DND-41 (cell line): ENCODE measurements around the gene MEOX1.

ENCODE experiments used
- ATAC-seq: fragments of 200-7000 bp; cut with Tn5 transposase; 3 replicates; pipeline ENCODE4 v1.9.1; 2021; ENCODE audit warnings: low read depth; ENCODE audit not compliant: insufficient read depth
- DNase-seq: peaks from one replicate; pipeline ENCODE4 v3.0.0-alpha.2; 2020
- H2AFZ ChIP-seq: 2 replicates; pipeline ENCODE4 v1.6.0; 2012; ENCODE audit warnings: low read depth, low read length
- H3K27ac ChIP-seq: 2 replicates; pipeline ENCODE4 v1.5.1; 2012; ENCODE audit warnings: low read length, inconsistent platforms
- H3K27me3 ChIP-seq: fragments of 200-600 bp; sonication (generic); 2 replicates; pipeline ENCODE4 v1.6.0; 2012; ENCODE audit warnings: low read length, mild to moderate bottlenecking, inconsistent platforms; ENCODE audit not compliant: insufficient read depth, poor library complexity
- H3K36me3 ChIP-seq: 2 replicates; pipeline ENCODE4 v1.5.1; 2012; ENCODE audit warnings: low read length, inconsistent platforms; ENCODE audit not compliant: insufficient read depth
- H3K4me1 ChIP-seq: 2 replicates; pipeline ENCODE4 v1.5.1; 2012; ENCODE audit warnings: mild to moderate bottlenecking, low read length; ENCODE audit not compliant: insufficient read depth
- H3K4me2 ChIP-seq: 2 replicates; pipeline ENCODE4 v1.6.0; 2012; ENCODE audit warnings: mild to moderate bottlenecking, moderate library complexity, low read length, inconsistent platforms; ENCODE audit not compliant: insufficient read depth
- H3K4me3 ChIP-seq, 2 experiments: fragments of 200-600 bp in 1 of 2; shearing (Covaris generic) in 1 of 2; 2 replicates each; pipeline ENCODE4 v1.5.1; 2012 to 2016; ENCODE audit warnings: inconsistent platforms in 2 of 2, low read length in 2 of 2, mild to moderate bottlenecking in 2 of 2, low read depth in 1 of 2, moderate library complexity in 1 of 2
- H3K79me2 ChIP-seq: 2 replicates; pipeline ENCODE4 v1.6.0; 2012; ENCODE audit warnings: low read length, inconsistent platforms; ENCODE audit not compliant: insufficient read depth
- H3K9ac ChIP-seq: 2 replicates; pipeline ENCODE4 v1.6.0; 2012; ENCODE audit warnings: low read depth, mild to moderate bottlenecking, inconsistent platforms, low read length, moderate library complexity
- H3K9me3 ChIP-seq: 2 replicates; pipeline ENCODE4 v1.5.1; 2012; ENCODE audit warnings: low read length, moderate library complexity, mild to moderate bottlenecking, inconsistent platforms; ENCODE audit not compliant: insufficient read depth, severe bottlenecking
- H4K20me1 ChIP-seq: 2 replicates; pipeline ENCODE4 v1.6.0; 2012; ENCODE audit warnings: low read length; ENCODE audit not compliant: insufficient read depth
- CTCF ChIP-seq: IDR thresholded peaks from 2 replicates; pipeline ENCODE4 v1.5.1; 2012; ENCODE audit warnings: borderline replicate concordance, low read length, moderate library complexity, mild to moderate bottlenecking; ENCODE audit not compliant: poor library complexity, severe bottlenecking; ENCODE audit errors: extremely low read depth
- EZH2 ChIP-seq: IDR thresholded peaks from 3 replicates; pipeline ENCODE4 v1.6.1; 2012; ENCODE audit warnings: borderline replicate concordance, low read depth, mild to moderate bottlenecking, moderate library complexity, low read length, inconsistent platforms; ENCODE audit not compliant: severe bottlenecking

Gene MEOX1

GRCh38 chr17:43707184-43707583 is 45.5 kb upstream of the MEOX1 start:
- Histone ChIP-seq H3K36me3 (no peaks in the 10 kb centered on the region), H3K27me3 (no peaks in the 10 kb centered on the region), H3K4me1 (no peaks in the 10 kb centered on the region), H4K20me1 (no peaks in the 10 kb centered on the region; the same call in 1 of the 2 replicates), H3K9ac (no peak overlapping the region), H3K9me3 (no peaks in the 10 kb centered on the region), H3K27ac (no peak overlapping the region), H3K4me3 (no peak overlapping the region), H2AFZ (no peak overlapping the region), H3K4me2 (no peak overlapping the region), H3K79me2 (no peaks in the 10 kb centered on the region)
- DNase-seq: no peak
- no peak for TF ChIP-seq EZH2
- no peak for TF ChIP-seq CTCF
- no peak for ATAC-seq

GRCh38 chr17:43706235-43706634 is 44.5 kb upstream of the MEOX1 start:
- H3K9ac ChIP-seq: no peak overlapping the region
- H3K9me3 ChIP-seq: no peaks in the 10 kb centered on the region
- no peak for DNase-seq
- H3K4me2 ChIP-seq: no peak overlapping the region
- TF ChIP-seq EZH2 (no peak), CTCF (no peak)
- peaks cover 3% of the 10 kb centered on the region for H3K27me3 ChIP-seq
- no peak overlapping the region for H3K4me3 ChIP-seq
- no peaks in the 10 kb centered on the region for H3K4me1 ChIP-seq
- no peak overlapping the region for H3K27ac ChIP-seq
- no peak for ATAC-seq
- no peaks in the 10 kb centered on the region; the same call in 1 of the 2 replicates for H4K20me1 ChIP-seq
- H2AFZ ChIP-seq: no peak overlapping the region
- H3K79me2 ChIP-seq: no peaks in the 10 kb centered on the region
- no peaks in the 10 kb centered on the region for H3K36me3 ChIP-seq

- Histone ChIP-seq H3K79me2 (no peaks in the 10 kb centered on the region), H3K4me1 (no peaks in the 10 kb centered on the region), H3K36me3 (no peaks in the 10 kb centered on the region), H3K4me2 (no peak overlapping the region), H3K9me3 (no peaks in the 10 kb centered on the region), H3K27me3 (peaks cover 5% of the 10 kb centered on the region), H4K20me1 (peaks cover 3% of the 10 kb centered on the region), H3K9ac (no peak overlapping the region), H3K27ac (no peak overlapping the region), H2AFZ (no peak overlapping the region), H3K4me3 (no peak overlapping the region)
- TF ChIP-seq CTCF: no peak
- no peak for TF ChIP-seq EZH2
- ATAC-seq: no peak
- DNase-seq: no peak
Measured at GRCh38 chr17:43703630-43704029, 41.9 kb upstream of the MEOX1 start.

GRCh38 chr17:43702637-43703036 is 40.9 kb upstream of the MEOX1 start:
- TF ChIP-seq EZH2 (no peak), CTCF (no peak)
- peaks cover 3% of the 10 kb centered on the region for H4K20me1 ChIP-seq
- DNase-seq (peak; percentile 44), ATAC-seq (peak; percentile 73; the same call in 2 of the 3 replicates)
- H3K27me3 ChIP-seq: peaks cover 8% of the 10 kb centered on the region
- no peak overlapping the region for H3K27ac ChIP-seq
- H3K36me3 ChIP-seq: no peaks in the 10 kb centered on the region
- no peaks in the 10 kb centered on the region for H3K79me2 ChIP-seq
- H2AFZ ChIP-seq: no peak overlapping the region; the same call in 1 of the 2 replicates
- H3K9ac ChIP-seq: no peak overlapping the region
- no peak overlapping the region for H3K4me2 ChIP-seq
- H3K4me3 ChIP-seq: no peak overlapping the region
- no peaks in the 10 kb centered on the region for H3K4me1 ChIP-seq
- H3K9me3 ChIP-seq: no peaks in the 10 kb centered on the region
